Esophagus (tissue), 2 donors: ENCODE data around the gene INHBE. TPM values are rescaled to one million over a fixed set of nuclear protein-coding genes. Genes with fewer than 3 reads are reported as not detected.

Source experiments
- H3K27ac ChIP-seq, 2 donors: one replicate each; pipeline ENCODE4 v1.5.1; 2013; ENCODE audit warnings: low read depth in 2 of 2, mild to moderate bottlenecking in 2 of 2, inconsistent platforms in 1 of 2, low read length in 1 of 2, moderate library complexity in 1 of 2
- H3K27me3 ChIP-seq, 2 donors: one replicate each; pipeline ENCODE4 v1.6.1; 2013; ENCODE audit warnings: low read length in 2 of 2, control low read depth in 1 of 2, mild to moderate bottlenecking in 1 of 2; ENCODE audit not compliant: insufficient read depth in 2 of 2, control insufficient read depth in 1 of 2
- H3K36me3 ChIP-seq, 2 donors: one replicate each; pipeline ENCODE4 v1.6.1; 2013; ENCODE audit warnings: low read length in 1 of 2; ENCODE audit not compliant: control insufficient read depth in 2 of 2, insufficient read depth in 2 of 2
- H3K4me1 ChIP-seq, 2 donors: one replicate each; pipeline ENCODE4 v1.6.1; 2013; ENCODE audit warnings: low read length in 1 of 2; ENCODE audit not compliant: control insufficient read depth in 2 of 2, insufficient read depth in 2 of 2
- H3K4me3 ChIP-seq, 2 donors: one replicate each; pipeline ENCODE4 v1.5.1; 2013; ENCODE audit warnings: low read length in 2 of 2, mild to moderate bottlenecking in 2 of 2, low read depth in 1 of 2, moderate library complexity in 1 of 2
- H3K9me3 ChIP-seq, 2 donors: one replicate each; pipeline ENCODE4 v1.6.1; 2013; ENCODE audit warnings: mild to moderate bottlenecking in 2 of 2, low read depth in 1 of 2, low read length in 1 of 2, moderate library complexity in 1 of 2; ENCODE audit not compliant: control insufficient read depth in 2 of 2, insufficient read depth in 1 of 2
- WGBS, 2 donors: extraction: QIAGEN DNeasy Blood & Tissue Kit; methylation state at CpG; one replicate each; pipeline ENCODE4 v1.1.7; 2013; 5-methylcytosine and 5-hydroxymethylcytosine counted together
- polyA plus RNA-seq, 2 donors: library from polyadenylated mRNA; stranded (reverse); fragments of 200-250 nt; gene quantifications; one replicate each; pipeline ENCODE4 v1.2.3, GENCODE V29; 2013
- donor health status: healthy with polysubstance abuse.
- donor health status: Bipolar disorder and iron deficiency.

The INHBE gene
- polyA plus RNA-seq, 2 donors = 0.01 TPM; not detected in 1

DNA sequence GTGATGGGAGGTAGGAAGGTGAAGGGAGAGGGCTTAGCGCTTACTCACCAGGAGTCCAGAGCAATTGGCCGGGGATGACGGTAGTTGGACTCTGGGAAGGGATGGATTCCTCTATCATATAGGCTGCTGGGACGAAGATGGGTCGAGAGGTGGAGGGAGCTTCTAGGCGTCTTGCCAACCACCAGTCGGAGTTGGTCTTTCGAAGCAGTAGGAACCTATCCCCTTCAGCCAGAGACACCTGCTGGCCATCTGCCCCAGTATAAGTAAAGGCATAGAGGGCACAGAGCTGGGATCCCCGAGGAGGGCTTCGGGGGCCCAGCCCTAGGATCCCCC lies 23.9 kb downstream of the INHBE start:
- peaks cover 0 to 11% of the 10 kb centered on the region in 2 donors for H3K27me3 ChIP-seq
- WGBS, 2 donors = 82% methylated on average over 10 of the region's 10 CpGs
- peaks cover 4 to 19% of the 10 kb centered on the region in 2 donors for H3K4me1 ChIP-seq
- no peaks in the 10 kb centered on the region for H3K9me3 ChIP-seq
- H3K4me3 ChIP-seq = no peak overlapping the region
- H3K27ac ChIP-seq = peak overlapping the region; percentile 53 to 57
- H3K36me3 ChIP-seq = no peaks in the 10 kb centered on the region

- H3K27me3 ChIP-seq = peaks cover 0 to 11% of the 10 kb centered on the region in 2 donors
- no peak within 1 kb of the TSS for H3K4me3 ChIP-seq
Measured at GRCh38 chr12:57479376-57480115, 24.4 kb downstream of the INHBE start, which contains the start of gene ARHGAP9. TSS of gene ARHGAP9 (minus strand) at chr12:57479866. CDS start at chr12:57479406, 460 bp downstream.

GRCh38 chr12:57481671-57482070 lies 26.6 kb downstream of the INHBE start:
- 78 to 80% methylated on average over 1 of the region's 1 CpG for WGBS, 2 donors
- H3K27me3 ChIP-seq = peaks cover 0 to 2% of the 10 kb centered on the region in 2 donors

More at GRCh38 chr12:57479376-57480115, 24.4 kb downstream of the INHBE start, which contains the start of gene ARHGAP9:
- Histone ChIP-seq H3K27ac (peak within 1 kb of the TSS; percentile 53 to 57), H3K36me3 (no peaks in the 10 kb centered on the region), H3K4me1 (peaks cover 4 to 19% of the 10 kb centered on the region in 2 donors), H3K9me3 (no peaks in the 10 kb centered on the region)
- WGBS, 2 donors = 66 to 74% methylated on average over 6 of the region's 6 CpGs

DNA sequence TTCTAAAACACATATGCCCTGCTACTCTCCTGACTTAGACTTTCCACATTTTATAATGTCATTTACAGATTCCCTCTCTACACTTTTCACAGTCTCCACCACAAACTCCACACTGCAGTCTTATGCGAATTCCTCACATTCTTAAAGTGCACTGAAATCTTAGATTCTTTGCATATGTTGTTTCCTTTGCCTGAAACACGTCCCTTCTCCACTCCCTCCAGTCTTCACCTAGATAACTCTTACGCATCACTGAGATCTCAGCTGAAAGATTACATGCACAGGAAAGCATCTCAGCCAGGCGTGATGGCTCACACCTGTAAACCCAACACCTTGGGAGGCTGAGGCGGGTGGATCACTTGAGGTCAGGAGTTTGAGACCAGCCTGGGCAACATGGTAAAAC lies 28.4 kb downstream of the INHBE start:
- H3K9me3 ChIP-seq = no peaks in the 10 kb centered on the region
- no peak overlapping the region for H3K4me3 ChIP-seq
- no peaks in the 10 kb centered on the region for H3K36me3 ChIP-seq
- H3K4me1 ChIP-seq = peaks cover 0 to 3% of the 10 kb centered on the region in 2 donors
- 61 to 66% methylated on average over 5 of the region's 5 CpGs for WGBS, 2 donors
- H3K27me3 ChIP-seq = peaks cover 0 to 2% of the 10 kb centered on the region in 2 donors
- no peak overlapping the region for H3K27ac ChIP-seq

More at GRCh38 chr12:57481671-57482070, 26.6 kb downstream of the INHBE start:
- peaks cover 0 to 2% of the 10 kb centered on the region in 2 donors for H3K4me1 ChIP-seq
- H3K9me3 ChIP-seq = no peaks in the 10 kb centered on the region
- no peak overlapping the region for H3K4me3 ChIP-seq
- H3K36me3 ChIP-seq = no peaks in the 10 kb centered on the region
- no peak overlapping the region for H3K27ac ChIP-seq

DNA sequence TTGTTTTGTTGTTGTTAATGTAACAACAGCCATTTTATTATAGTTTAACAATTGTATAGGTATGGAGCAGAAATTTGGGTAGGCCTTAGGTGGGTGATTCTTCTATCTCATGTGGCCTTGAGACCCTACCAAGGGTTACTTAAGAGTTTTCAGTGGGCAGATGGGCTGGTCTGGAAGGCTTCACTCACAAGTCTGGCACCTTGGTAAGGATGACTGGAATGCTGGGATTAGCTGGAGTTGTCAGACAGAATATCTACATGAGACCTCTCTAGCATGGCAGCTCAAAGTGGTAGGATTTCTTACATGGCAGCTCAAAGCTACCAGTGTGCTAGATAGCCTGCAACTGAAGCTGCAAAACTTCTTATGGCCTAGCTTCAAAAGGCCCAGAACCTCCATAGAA lies 30.6 kb downstream of the INHBE start:
- Histone ChIP-seq H3K27ac (no peak overlapping the region), H3K27me3 (peaks cover 0 to 2% of the 10 kb centered on the region in 2 donors), H3K4me3 (no peak overlapping the region), H3K4me1 (peaks cover 6 to 8% of the 10 kb centered on the region in 2 donors), H3K9me3 (no peaks in the 10 kb centered on the region), H3K36me3 (peaks cover 5 to 10% of the 10 kb centered on the region in 2 donors)

DNA sequence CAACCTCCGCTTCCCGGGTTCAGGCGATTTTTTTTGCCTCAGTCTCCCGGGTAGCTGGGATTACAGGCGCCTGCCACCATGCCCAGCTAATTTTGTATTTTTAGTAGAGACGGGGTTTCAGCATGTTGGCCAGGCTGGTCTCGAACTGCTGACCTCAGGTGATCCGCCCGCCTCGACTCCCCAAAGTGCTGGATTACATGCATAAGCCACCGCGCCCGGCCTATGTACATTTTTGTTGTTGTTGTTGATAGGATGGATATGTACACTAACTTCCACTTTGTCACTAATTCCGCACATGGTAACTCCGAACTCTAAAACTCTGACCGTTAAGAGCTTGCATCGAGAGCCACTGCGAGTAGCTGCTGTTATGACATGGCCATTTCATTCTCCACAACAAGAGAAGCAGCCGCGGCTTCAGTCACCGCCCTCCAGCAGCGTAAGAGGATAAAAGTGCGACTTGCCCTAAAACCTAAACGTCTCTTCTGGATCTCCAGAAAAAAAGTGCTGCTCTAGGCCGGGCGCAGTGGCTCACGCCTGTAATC lies 32.0 kb downstream of the INHBE start:
- H3K27ac ChIP-seq = no peak overlapping the region
- H3K4me3 ChIP-seq = no peak overlapping the region
- no peaks in the 10 kb centered on the region for H3K9me3 ChIP-seq
- H3K27me3 ChIP-seq = no peaks in the 10 kb centered on the region
- WGBS, 2 donors = 84 to 86% methylated on average over 27 of the region's 27 CpGs
- H3K4me1 ChIP-seq = peaks cover 6 to 8% of the 10 kb centered on the region in 2 donors
- peaks cover 5 to 10% of the 10 kb centered on the region in 2 donors for H3K36me3 ChIP-seq

- Histone ChIP-seq H3K27ac (peak within 1 kb of the TSS; percentile 54 to 72), H3K4me3 (peak within 1 kb of the TSS; percentile 72 to 91), H3K36me3 (peaks cover 5 to 10% of the 10 kb centered on the region in 2 donors), H3K9me3 (no peaks in the 10 kb centered on the region), H3K4me1 (peaks cover 6 to 8% of the 10 kb centered on the region in 2 donors), H3K27me3 (no peaks in the 10 kb centered on the region)
- WGBS, 2 donors = 5 to 7% methylated on average over 46 to 47 of the region's 47 CpGs
Measured at GRCh38 chr12:57487597-57488401, 32.7 kb downstream of the INHBE start, which contains the start of gene MARS1. TSS of gene MARS1 (plus strand) at chr12:57488068. CDS start at chr12:57488091, 23 bp downstream.

- H3K27me3 ChIP-seq = no peaks in the 10 kb centered on the region
- no peaks in the 10 kb centered on the region for H3K9me3 ChIP-seq
- peak overlapping the region; percentile 72 to 91 for H3K4me3 ChIP-seq
- 27 to 30% methylated on average over 11 of the region's 11 CpGs for WGBS, 2 donors
- H3K4me1 ChIP-seq = peaks cover 6 to 8% of the 10 kb centered on the region in 2 donors
- H3K27ac ChIP-seq = peak overlapping the region; percentile 54 to 72
- peaks cover 5 to 10% of the 10 kb centered on the region in 2 donors for H3K36me3 ChIP-seq
Measured at GRCh38 chr12:57488402-57489156, 33.5 kb downstream of the INHBE start.

DNA sequence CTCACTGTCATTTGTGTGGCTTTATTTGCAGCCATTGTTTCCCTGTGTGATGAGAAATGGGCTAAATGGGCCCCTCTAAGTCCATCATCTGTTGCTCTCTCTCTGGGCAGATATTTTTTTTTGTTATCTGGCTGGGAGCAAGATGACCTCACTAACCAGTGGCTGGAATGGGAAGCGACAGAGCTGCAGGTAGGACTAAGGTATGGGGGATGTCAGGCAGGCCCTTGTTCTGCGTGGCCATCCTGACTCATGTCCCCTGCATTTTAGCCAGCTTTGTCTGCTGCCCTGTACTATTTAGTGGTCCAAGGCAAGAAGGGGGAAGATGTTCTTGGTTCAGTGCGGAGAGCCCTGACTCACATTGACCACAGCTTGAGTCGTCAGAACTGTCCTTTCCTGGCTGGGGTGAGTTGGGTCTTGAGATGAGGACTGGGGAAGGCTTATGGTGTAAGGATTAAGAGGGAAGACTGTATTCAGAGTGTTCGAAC lies 34.1 kb downstream of the INHBE start:
- Histone ChIP-seq H3K9me3 (no peaks in the 10 kb centered on the region), H3K4me3 (peak overlapping the region in 1 of 2 donors; percentile 72), H3K36me3 (peaks cover 5 to 10% of the 10 kb centered on the region in 2 donors), H3K4me1 (peaks cover 6 to 8% of the 10 kb centered on the region in 2 donors), H3K27ac (no peak overlapping the region), H3K27me3 (no peaks in the 10 kb centered on the region)
- WGBS, 2 donors = 82 to 83% methylated on average over 5 of the region's 5 CpGs
